HG03095 (cell line): ENCODE measurements around the gene FOXN3.

Experiments used
- ATAC-seq: cut with Tn5 transposase; IDR thresholded peaks from one replicate; pipeline ENCODE4 v1.9.1; 2021; ENCODE audit warnings: moderate library complexity; ENCODE audit not compliant: unreplicated experiment

FOXN3 gene

GRCh38 chr14:89417091-89417464 is at the start of gene FOXN3:
TSS of gene FOXN3 (minus strand) at chr14:89417233. CDS start at chr14:89412476, 4,757 bp downstream.
- ATAC-seq = peak; percentile 50

GRCh38 chr14:89466484-89466883 is 49.5 kb upstream of the FOXN3 start:
- no peak for ATAC-seq

- ATAC-seq = no peak
Observed at GRCh38 chr14:89465876-89466275, 48.8 kb upstream of the FOXN3 start.

GRCh38 chr14:89461256-89461655 is 44.2 kb upstream of the FOXN3 start:
- no peak for ATAC-seq

GRCh38 chr14:89458713-89459420 is 41.8 kb upstream of the FOXN3 start:
- no peak for ATAC-seq

- ATAC-seq = no peak
Observed at GRCh38 chr14:89457007-89457406, 40.0 kb upstream of the FOXN3 start.

- ATAC-seq = no peak
Observed at GRCh38 chr14:89455412-89455811, 38.4 kb upstream of the FOXN3 start.

- ATAC-seq = no peak
Observed at GRCh38 chr14:89454996-89455395, 38.0 kb upstream of the FOXN3 start.

GRCh38 chr14:89452281-89452680 is 35.2 kb upstream of the FOXN3 start:
- ATAC-seq = no peak

- no peak for ATAC-seq
Observed at GRCh38 chr14:89451229-89451628, 34.2 kb upstream of the FOXN3 start.

GRCh38 chr14:89447182-89447944 is 30.3 kb upstream of the FOXN3 start:
- no peak for ATAC-seq

- ATAC-seq = no peak
Observed at GRCh38 chr14:89445273-89445973, 28.4 kb upstream of the FOXN3 start.

- ATAC-seq = no peak
Observed at GRCh38 chr14:89444516-89445125, 27.6 kb upstream of the FOXN3 start.

- no peak for ATAC-seq
Observed at GRCh38 chr14:89444044-89444443, 27.0 kb upstream of the FOXN3 start.

GRCh38 chr14:89443042-89443629 is 26.1 kb upstream of the FOXN3 start:
- ATAC-seq = no peak

GRCh38 chr14:89442280-89442679 is 25.2 kb upstream of the FOXN3 start:
- no peak for ATAC-seq

GRCh38 chr14:89440986-89441909 is 24.2 kb upstream of the FOXN3 start:
- no peak for ATAC-seq

GRCh38 chr14:89435892-89436656 is 19.0 kb upstream of the FOXN3 start:
- no peak for ATAC-seq

GRCh38 chr14:89435492-89435891 is 18.5 kb upstream of the FOXN3 start:
- no peak for ATAC-seq
